Prostate gland (tissue), 2 donors: ENCODE measurements around the gene GDPGP1. TPM values are rescaled to one million over a fixed set of nuclear protein-coding genes. Genes with fewer than 3 reads are reported as not detected.
"Not testable (repeated sequence)": the region's sequence is repeated elsewhere in the genome, so short reads cannot be mapped to it uniquely, and the experiment has no call there.

Experiments used
- DNase-seq: peaks from one replicate; pipeline ENCODE4 v3.0.0-alpha.2; 2019; ENCODE audit warnings: low spot score
- H3K27ac ChIP-seq, 2 donors: fragments of 200-600 bp; sonication (generic); 2 replicates each; pipeline ENCODE4 v1.5.1; 2017 to 2019
- H3K27me3 ChIP-seq: fragments of 200-600 bp; sonication (generic); replicated peaks from 2 replicates; pipeline ENCODE4 v1.5.1; 2019; ENCODE audit not compliant: insufficient read depth
- H3K36me3 ChIP-seq, 2 donors: fragments of 200-600 bp; sonication (generic); 1 replicate in 1 of 2; 2 replicates in 1 of 2; pipeline versions ENCODE4 v1.5.1 to v1.8.1; 2017 to 2019
- H3K4me1 ChIP-seq: fragments of 200-600 bp; sonication (generic); replicated peaks from 2 replicates; pipeline ENCODE4 v1.5.1; 2019
- H3K4me3 ChIP-seq, 2 donors: fragments of 200-600 bp; sonication (generic); 2 replicates each; pipeline ENCODE4 v1.5.1; 2017 to 2019
- H3K9me3 ChIP-seq: fragments of 200-600 bp; sonication (generic); 2 replicates; pipeline ENCODE4 v1.5.1; 2017
- POLR2A ChIP-seq: fragments of 450-650 bp; IDR thresholded peaks from one replicate; pipeline ENCODE4 v1.6.1; 2016; ENCODE audit warnings: antibody characterized with exemption, mild to moderate bottlenecking
- POLR2AphosphoS5 ChIP-seq: sonication (generic); formaldehyde crosslinking; IDR thresholded peaks from one replicate; pipeline ENCODE4 v1.6.1; 2017; ENCODE audit warnings: antibody characterized with exemption
- WGBS: methylation state at CpG from one replicate; pipeline ENCODE4 v1.1.5; 2018; 5-methylcytosine and 5-hydroxymethylcytosine counted together
- intact Hi-C: fragments of 100-400 bp; cut with DNase I; formaldehyde crosslinking; loops from one replicate; pipeline ENCODE4 v1.14.2; 2022
- total RNA-seq, 2 donors: library from RNA; depleted of rRNA; stranded (reverse); fragments of >200 nt; gene quantifications; one replicate each; pipeline ENCODE4 v1.1.0, GENCODE V29; 2016
- TF ChIP-seq, protein P1 (sequence below), 4 experiments: fragments of 200-600 bp in 2 of 4; fragments of 450-650 bp in 2 of 4; sonication (generic) in 2 of 4; IDR thresholded peaks; 1 replicate in 3 of 4; 2 replicates in 1 of 4; pipeline ENCODE4 v1.5.1; 2016 to 2019; ENCODE audit warnings: antibody characterized with exemption in 4 of 4, mild to moderate bottlenecking in 2 of 4, moderate library complexity in 2 of 4

Gene GDPGP1
- total RNA-seq, 2 donors from 2014 or later = 15.4 to 21.5 TPM

DNA sequence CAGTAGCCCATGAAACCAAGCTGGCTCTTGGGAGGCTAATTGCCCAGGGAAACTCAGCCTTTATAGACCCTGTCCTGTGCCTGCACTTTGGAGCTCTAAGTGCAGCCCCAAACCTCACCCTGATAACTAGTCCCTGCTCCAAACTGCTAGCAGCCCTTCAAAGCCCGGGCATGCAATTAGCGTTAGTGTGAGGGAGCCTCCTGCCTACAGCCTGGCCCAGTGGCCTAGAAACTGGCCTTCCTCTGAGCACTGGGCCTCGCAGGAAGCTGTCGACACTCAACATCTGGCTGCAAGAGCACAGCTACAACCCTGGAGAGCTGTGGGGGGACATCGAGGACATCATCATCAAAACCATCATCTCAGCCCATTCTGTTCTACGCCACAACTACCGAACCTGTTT is 23.8 kb downstream of the GDPGP1 start:
- no peak for TF ChIP-seq POLR2AphosphoS5
- TF ChIP-seq, protein P1, sequence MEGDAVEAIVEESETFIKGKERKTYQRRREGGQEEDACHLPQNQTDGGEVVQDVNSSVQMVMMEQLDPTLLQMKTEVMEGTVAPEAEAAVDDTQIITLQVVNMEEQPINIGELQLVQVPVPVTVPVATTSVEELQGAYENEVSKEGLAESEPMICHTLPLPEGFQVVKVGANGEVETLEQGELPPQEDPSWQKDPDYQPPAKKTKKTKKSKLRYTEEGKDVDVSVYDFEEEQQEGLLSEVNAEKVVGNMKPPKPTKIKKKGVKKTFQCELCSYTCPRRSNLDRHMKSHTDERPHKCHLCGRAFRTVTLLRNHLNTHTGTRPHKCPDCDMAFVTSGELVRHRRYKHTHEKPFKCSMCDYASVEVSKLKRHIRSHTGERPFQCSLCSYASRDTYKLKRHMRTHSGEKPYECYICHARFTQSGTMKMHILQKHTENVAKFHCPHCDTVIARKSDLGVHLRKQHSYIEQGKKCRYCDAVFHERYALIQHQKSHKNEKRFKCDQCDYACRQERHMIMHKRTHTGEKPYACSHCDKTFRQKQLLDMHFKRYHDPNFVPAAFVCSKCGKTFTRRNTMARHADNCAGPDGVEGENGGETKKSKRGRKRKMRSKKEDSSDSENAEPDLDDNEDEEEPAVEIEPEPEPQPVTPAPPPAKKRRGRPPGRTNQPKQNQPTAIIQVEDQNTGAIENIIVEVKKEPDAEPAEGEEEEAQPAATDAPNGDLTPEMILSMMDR (IDR thresholded peaks at IDR 0.05) = no peak
- TF ChIP-seq POLR2A = no peak
- no peak overlapping the region for H3K4me3 ChIP-seq
- intact Hi-C loops = no loop called here
- H3K27ac ChIP-seq = no peak overlapping the region
- WGBS = 78% methylated on average over 7 of the region's 7 CpGs
- no peaks in the 10 kb centered on the region for H3K9me3 ChIP-seq
- no peak for DNase-seq
- H3K27me3 ChIP-seq = no peaks in the 10 kb centered on the region
- no peaks in the 10 kb centered on the region for H3K4me1 ChIP-seq
- H3K36me3 ChIP-seq = no peaks in the 10 kb centered on the region

- Histone ChIP-seq H3K4me3 (no peak overlapping the region), H3K27me3 (no peaks in the 10 kb centered on the region), H3K4me1 (no peaks in the 10 kb centered on the region), H3K36me3 (no peaks in the 10 kb centered on the region), H3K27ac (no peak overlapping the region), H3K9me3 (no peaks in the 10 kb centered on the region)
- TF ChIP-seq, protein P1 (IDR thresholded peaks at IDR 0.05) = no peak
- TF ChIP-seq POLR2AphosphoS5 (no peak), POLR2A (no peak)
- no peak for DNase-seq
- intact Hi-C loops = no loop called here
- 82% methylated on average over 5 of the region's 5 CpGs for WGBS
Observed at GRCh38 chr15:90259524-90259923, 25.5 kb downstream of the GDPGP1 start.

GRCh38 chr15:90260731-90261130 is 26.7 kb downstream of the GDPGP1 start:
- H3K27me3 ChIP-seq, intact Hi-C loops, DNase-seq, H3K9me3 ChIP-seq, H3K36me3 ChIP-seq, H3K4me3 ChIP-seq, H3K4me1 ChIP-seq, H3K27ac ChIP-seq: not testable (repeated sequence)
- WGBS = 87% methylated on average over 6 of the region's 6 CpGs

DNA sequence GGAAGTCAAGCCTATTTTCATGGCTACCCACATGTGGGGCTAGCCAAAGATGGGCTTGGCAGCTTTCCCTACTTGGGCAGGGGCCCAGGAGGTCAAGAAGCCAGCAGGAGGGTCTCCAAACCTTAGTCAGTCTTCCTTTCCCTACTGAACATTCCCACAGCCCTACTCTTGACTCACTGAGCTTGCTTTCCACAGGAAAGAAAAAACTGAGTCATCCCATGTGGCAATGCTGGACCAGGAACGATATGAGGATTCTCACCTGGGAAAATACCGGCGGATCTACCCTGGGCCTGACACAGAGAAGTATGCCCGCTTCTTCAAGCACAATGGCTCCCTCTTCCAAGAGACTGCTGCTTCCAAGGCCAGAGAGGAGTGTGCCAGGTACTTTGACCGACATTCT is 27.8 kb downstream of the GDPGP1 start:
- Histone ChIP-seq H3K4me3 (no peak overlapping the region), H3K27me3 (no peaks in the 10 kb centered on the region), H3K36me3 (no peaks in the 10 kb centered on the region), H3K4me1 (no peaks in the 10 kb centered on the region), H3K9me3 (no peaks in the 10 kb centered on the region), H3K27ac (no peak overlapping the region)
- 90% methylated on average over 5 of the region's 5 CpGs for WGBS
- DNase-seq = no peak
- intact Hi-C loops = no loop called here
- no peak for TF ChIP-seq POLR2A
- TF ChIP-seq POLR2AphosphoS5 = no peak
- TF ChIP-seq, protein P1 (IDR thresholded peaks at IDR 0.05) = no peak

DNA sequence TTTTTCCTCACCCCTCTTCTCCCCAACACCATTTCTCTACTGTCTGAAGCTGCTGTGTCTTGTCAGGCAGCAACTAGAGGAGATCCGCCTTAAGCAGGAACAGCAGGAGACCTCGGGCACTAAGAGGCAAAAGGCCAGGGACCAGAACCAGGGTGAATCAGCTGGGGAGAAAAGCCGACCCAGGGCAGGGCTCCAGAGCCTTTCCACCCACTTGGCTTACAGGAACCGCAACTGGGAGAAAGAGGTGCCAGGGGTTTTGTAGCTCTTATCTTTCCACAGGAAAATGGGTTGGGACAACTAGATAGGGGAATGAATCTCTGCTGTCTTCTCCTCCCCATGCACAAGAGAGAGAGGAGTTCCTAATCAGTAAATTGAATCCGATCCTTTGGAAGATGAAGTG is 28.4 kb downstream of the GDPGP1 start:
- WGBS = 80% methylated on average over 5 of the region's 5 CpGs
- H3K4me3 ChIP-seq = no peak overlapping the region
- no peaks in the 10 kb centered on the region for H3K36me3 ChIP-seq
- no peak for DNase-seq
- TF ChIP-seq POLR2AphosphoS5 (no peak), POLR2A (no peak)
- TF ChIP-seq, protein P1 (IDR thresholded peaks at IDR 0.05) = no peak
- H3K27ac ChIP-seq = no peak overlapping the region
- no peaks in the 10 kb centered on the region for H3K27me3 ChIP-seq
- H3K4me1 ChIP-seq = peaks cover 5% of the 10 kb centered on the region
- intact Hi-C loops = no loop called here
- H3K9me3 ChIP-seq = no peaks in the 10 kb centered on the region
